HG03457 (cell line): ENCODE measurements around the gene DAAM1.

Source experiments
- ATAC-seq: cut with Tn5 transposase; IDR thresholded peaks from one replicate; pipeline ENCODE4 v1.9.1; 2021; ENCODE audit warnings: moderate number of reproducible peaks; ENCODE audit not compliant: unreplicated experiment

Gene DAAM1

DNA sequence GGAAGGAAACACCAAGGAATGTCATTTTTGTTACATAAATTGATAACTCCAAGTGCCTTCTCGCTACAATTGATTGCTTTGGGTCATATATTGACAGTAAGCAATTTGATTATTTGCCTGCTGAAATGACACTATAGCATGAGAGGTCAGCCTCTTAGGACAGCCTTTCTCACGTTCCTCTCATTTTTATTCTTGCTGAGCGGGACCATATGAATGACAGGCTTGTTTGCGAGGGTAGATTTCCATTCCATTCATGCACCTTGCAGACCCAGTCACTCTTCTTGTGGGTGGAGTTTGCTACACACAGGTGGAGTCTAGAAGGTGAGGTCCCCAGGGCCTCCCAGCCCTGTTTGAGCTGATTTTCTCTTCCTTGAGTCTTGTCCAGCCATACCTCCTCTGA lies 27.3 kb downstream of the DAAM1 start:
- ATAC-seq: no peak

DNA sequence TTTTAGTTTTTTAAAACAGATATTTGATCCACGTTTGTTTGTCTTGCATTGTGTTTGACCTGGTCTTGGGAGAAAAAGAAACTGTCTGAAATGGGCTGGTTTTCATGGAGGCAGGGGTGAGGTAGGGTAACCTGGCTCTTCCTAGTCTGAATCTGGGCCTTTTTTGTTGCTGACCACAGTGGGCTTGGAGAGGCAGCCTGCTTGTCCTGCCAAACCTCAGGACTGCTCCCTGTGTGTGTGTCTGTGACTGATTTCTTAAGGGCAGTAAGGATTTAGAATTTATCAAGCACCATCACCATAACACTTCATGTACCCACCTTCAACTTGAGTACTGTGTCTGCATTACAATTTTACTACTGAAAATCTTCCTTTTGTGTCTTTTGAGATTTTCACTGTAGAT lies 28.5 kb downstream of the DAAM1 start:
- no peak for ATAC-seq

GRCh38 chr14:59221568-59221967 lies 33.1 kb downstream of the DAAM1 start:
- no peak for ATAC-seq

GRCh38 chr14:59224341-59224740 lies 35.9 kb downstream of the DAAM1 start:
- no peak for ATAC-seq

- ATAC-seq: no peak
Observed at GRCh38 chr14:59225281-59225680, 36.8 kb downstream of the DAAM1 start.

- ATAC-seq: no peak
Observed at GRCh38 chr14:59228421-59228820, 40.0 kb downstream of the DAAM1 start.

GRCh38 chr14:59229653-59230406 lies 41.4 kb downstream of the DAAM1 start:
- ATAC-seq: no peak

DNA sequence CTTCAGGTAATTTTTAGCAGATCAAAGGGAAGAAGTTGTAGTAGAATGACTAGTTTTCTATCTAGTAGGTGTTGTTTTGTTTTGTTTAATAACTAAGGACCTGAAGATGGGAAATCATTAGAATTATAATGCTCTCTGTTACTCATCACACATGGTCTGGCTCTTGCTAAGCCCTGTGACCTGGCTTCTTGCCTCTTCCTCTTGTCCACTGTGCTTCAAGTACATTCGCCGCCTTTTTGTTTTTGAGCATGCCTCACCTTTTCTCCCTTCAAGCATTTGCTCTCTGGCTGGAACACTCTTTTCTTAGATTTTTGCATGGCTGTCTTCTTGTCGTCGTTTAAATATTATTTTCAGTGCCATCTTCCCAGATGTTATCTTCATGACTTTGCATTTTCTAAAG lies 47.7 kb downstream of the DAAM1 start:
- ATAC-seq: no peak

- no peak for ATAC-seq
Observed at GRCh38 chr14:59238216-59238615, 49.7 kb downstream of the DAAM1 start.

- ATAC-seq: no peak
Observed at GRCh38 chr14:59239022-59239421, 50.6 kb downstream of the DAAM1 start.

DNA sequence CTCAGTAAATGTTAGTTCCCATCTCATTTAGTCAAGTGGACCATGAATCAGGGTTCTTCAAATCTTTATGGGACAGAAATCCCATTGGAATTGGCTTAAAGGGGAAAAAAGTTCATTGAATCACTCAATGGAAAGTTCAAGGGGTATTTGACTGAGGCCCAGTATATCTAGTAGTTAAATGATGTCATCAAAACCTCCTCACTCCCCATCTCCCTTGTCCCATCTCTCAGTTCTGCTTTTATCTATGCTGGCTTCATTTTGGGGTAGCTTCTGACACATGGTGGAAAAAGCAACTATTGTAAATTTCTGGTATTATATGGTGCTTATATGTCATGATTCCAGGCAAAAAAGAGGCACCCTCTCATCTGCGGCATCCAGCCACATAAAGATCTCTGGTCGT lies 51.9 kb downstream of the DAAM1 start:
- ATAC-seq: peak; percentile 80

DNA sequence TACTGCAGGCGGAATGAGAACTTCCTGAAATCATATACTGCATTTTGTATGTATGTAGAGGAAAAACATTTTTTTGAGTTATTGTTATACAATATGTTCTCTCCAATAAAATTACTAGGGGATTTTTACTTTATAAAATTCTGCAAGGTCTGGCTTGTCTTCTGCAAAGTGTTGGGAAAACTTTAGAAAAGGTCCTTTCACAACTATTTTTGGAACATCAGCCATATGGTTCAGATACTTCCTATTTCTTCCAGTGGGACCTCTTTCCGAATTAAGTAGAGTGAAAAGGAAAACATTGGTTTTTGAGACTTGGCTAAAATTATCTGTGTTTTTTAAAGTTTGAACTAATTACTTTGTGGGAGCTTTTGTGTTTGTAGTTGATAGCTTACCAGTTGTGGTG lies 52.7 kb downstream of the DAAM1 start:
- no peak for ATAC-seq

DNA sequence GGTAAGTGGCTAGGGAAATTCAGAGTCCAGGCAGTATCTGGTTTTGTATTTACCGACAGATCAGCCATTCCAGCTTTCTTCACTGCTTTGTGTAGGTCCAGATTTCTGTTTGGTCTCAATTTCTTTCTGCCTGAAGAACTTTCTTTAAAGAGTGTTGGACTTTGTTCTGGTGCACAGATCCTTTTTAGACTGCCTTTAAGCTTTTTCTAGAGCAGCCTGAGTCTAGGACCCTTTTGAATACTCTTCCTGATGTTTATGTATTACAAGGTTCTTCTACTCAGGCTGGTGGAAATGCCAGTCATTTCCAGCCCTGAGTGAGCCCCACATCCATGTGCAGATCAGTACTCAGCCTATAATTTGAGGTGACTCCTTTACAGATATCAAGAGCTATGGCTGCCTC lies 54.7 kb downstream of the DAAM1 start:
- ATAC-seq: no peak

DNA sequence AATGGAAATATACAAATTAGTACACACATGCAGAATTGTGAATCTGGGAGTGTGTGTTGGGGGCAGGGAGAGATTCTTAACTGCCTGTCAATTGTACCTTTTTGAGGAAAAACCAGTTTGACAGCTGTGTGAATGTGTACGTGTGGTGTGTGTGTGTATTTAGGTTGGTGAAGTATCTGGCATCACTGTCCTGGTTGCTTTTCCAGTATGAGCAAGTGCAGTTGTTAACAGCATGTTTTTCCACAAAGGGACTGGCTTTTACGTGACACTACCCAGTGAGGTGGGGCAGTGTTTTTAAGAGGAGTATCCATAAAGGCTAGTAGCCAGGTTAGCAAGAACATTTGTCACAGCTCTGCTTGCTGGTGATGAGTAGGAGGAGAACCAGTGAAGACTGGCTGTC lies 56.1 kb downstream of the DAAM1 start:
- ATAC-seq: no peak

- ATAC-seq: peak; percentile 79
Observed at GRCh38 chr14:59245809-59246295, 57.4 kb downstream of the DAAM1 start.

- ATAC-seq: no peak
Observed at GRCh38 chr14:59246566-59246965, 58.1 kb downstream of the DAAM1 start.

GRCh38 chr14:59247801-59248584 lies 59.5 kb downstream of the DAAM1 start:
- ATAC-seq: no peak

DNA sequence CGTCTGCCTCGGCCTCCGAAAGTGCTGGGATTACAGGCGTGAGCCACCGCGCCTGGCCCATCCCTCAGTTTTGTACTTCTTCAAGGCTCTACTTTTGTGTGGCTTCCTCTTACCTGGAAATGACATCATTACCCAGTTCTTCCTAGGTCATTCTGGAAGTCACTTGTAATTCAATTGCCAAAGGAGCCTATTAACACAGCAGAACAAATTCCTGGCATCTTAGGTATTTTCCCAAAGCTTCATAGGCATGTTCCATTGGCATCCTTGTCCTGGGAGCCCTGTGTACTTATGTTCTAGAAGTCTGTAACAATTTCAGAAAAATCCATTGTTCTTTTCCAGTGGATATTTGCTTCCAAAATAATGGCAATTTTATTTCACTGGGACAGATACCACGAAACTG lies 60.6 kb downstream of the DAAM1 start:
- ATAC-seq: no peak

- ATAC-seq: no peak
Observed at GRCh38 chr14:59251811-59252771, 63.6 kb downstream of the DAAM1 start.

DNA sequence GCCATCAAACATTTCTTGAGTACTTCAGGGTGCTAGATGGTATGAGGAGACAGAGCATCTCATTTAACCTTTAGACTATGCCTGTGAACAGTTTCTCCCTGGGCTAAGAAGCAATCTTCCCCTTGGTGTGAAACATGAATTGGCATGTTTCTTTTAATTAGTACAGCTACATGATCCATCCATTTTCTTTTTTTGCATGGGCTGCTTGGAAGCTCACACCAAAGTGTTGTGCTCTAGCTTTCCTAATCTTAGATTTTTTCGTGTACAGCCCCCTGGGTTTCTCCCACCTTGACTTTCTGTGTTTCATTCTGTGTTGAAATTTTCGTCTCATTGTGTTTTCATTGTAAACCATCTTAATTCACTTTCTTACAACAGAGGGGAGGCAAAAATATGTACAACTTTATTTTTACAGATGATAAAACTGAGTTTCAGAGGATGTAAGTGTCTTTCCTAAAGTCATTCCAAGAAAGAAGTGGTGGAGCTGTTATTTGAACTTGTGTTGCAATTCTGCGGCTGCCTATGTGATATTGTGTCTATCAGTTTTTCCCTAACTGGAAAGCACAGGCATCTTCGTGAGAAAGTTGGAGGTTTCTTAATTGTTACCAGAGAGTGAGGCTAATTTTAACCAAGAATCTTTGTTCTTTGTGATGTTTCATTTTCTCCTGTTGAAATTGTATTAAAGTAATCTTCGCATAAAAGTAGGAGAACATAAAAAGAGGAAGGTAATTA lies 64.5 kb downstream of the DAAM1 start:
- no peak for ATAC-seq
